ENCODE measurements around the gene SBNO1. TPM values are rescaled to one million over a fixed set of nuclear protein-coding genes. Genes with fewer than 3 reads are reported as not detected.

Gene SBNO1
- total RNA-seq, 1 donor from 2014 or later = 20.3 TPM

- peak in 1 of 2 donors; percentile 21 for DNase-seq (ENCODE audit: low read depth in 2 of 2)
Measured at GRCh38 chr12:123270214-123271000, 94.2 kb downstream of the SBNO1 start.

DNA sequence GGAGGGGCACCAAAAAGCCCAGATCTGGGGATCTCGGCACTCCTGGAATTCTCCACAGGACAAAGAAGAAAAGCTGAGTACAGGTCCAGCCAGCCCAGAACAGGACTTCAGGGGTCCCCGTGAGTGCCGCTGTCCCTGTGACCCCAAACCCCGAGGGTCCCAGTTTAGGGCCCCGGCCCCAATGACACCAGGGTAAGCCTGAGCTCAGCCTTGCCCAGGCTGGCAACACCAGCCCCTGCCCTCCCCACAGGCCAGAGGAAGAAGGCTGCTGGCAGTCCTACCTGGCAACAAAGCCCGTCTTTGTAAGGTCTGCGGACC lies 94.8 kb downstream of the SBNO1 start:
- no peak for DNase-seq (ENCODE audit: low read depth in 2 of 2)

DNA sequence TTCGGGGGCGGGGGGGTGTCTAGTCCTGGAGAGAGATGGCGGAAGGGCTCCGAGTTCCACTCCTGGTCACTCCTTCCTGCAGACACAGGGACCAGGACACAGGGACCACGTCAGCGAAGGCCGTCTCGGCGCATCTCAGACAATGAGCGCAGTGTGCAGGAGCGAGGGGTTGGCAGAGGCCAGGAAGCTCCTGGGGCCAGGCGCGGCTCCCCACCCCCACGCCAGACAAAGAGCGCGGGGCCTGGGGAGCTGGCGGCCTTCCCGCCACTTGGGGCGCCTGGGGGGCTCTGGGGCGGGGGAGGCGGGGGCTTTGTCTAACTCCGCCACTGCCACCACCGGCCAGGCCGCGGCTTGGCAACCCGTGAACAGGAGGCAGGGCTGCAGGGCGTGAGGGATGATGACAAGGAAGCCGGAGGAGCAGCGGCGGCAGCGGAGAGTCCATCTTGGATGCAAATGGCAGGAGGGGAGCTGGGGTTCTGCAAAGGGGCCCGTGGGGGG lies 95.2 kb downstream of the SBNO1 start:
- peak; percentile 44 to 67 for DNase-seq (ENCODE audit: low read depth in 2 of 2)

DNA sequence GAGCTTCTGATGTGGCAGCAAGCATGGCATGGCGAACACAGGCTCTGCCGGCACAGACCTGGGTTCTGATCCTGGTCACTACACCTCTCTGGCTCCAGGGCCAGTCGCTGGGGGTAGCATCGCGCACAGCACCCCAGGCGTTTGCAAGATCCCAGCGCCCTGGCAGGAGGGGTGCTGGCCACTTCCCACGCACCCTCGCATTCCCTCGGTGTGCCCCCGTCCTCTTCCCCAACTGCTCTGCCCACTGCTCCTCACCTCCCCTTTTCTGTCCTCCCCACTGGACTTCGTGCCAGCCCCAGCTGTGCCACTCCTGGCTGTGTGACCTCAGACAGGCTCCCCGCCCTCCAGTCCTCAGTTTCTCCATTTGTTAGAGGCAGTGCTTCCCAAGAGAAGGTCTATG lies 95.8 kb downstream of the SBNO1 start:
- DNase-seq (ENCODE audit: low read depth in 2 of 2) = no peak

DNA sequence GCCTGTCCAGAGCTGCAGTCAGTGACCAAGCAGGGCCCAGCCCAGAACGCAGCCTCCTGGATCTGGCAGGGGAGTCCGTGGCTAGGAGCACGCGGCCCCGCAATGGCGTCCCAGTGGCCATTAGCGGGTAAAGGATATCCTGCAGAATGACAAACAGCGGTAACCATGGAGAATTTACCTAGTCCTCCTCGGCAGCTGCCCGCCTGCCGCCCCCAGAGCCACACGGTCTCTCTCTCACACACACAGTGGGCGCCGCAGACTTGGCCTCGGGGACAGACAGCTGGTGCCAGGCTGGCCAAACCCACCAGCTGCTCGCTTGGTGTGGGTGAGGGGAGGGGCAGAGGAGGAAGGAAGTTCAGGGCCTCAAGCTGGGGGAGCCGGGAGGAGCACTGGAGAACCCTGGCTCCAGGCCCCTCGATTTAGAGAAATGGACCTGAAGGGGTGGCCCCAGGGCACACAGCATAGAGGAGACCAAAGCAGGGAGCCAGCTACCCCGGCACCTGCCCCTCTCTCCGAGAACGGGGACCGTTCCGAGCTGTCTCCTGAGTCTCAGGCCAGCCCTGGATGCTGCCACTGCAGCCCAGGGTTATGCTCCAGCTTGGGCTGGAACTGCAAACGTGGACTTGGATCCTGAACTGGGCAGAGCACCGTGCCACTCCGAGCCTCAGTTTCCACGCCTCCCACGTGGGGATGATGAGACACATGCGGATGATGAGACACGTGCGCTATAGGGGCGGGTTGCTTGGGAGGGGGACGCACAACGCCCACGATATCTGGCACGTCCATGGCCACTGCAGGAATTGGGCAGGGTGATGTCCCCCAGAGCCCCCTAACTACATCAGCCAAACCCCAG lies 96.4 kb downstream of the SBNO1 start:
- DNase-seq (ENCODE audit: low read depth in 2 of 2) = peak; percentile 56 to 66

GRCh38 chr12:123267335-123267920 lies 97.2 kb downstream of the SBNO1 start:
- DNase-seq (ENCODE audit: low read depth in 2 of 2) = no peak

DNA sequence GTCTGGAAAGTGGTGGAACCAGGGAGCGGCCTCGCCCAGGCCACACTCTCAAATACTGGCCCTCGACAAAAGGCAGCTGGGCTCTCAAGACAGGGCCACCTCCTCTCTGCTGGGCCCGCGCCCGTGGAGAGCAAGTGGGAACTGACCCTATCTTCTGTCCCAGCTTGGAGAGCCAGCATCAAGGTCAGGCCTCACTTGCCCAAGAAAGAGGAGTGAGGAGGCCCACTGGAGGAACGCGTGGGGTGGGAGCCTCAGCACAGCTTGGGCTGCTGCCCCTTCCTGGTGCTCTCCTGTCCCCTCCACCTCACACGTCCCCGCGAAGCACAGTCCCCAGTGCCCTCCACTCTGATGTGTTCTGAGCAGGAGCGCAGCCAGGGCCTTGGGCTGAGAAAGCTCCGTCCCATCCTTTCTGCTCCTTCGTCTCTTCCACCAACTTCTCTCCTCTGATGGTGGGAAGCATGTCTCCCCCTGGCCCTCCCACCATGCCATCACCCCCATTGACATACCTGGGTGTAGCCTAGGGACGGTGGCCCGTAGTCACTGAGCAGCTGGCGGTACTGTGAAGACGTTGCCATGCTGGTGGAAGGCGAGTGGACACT lies 97.9 kb downstream of the SBNO1 start:
- DNase-seq (ENCODE audit: low read depth in 2 of 2) = no peak

GRCh38 chr12:123265851-123266678 lies 98.6 kb downstream of the SBNO1 start:
- DNase-seq (ENCODE audit: low read depth in 2 of 2) = no peak

GRCh38 chr12:123264642-123265041 lies 100.0 kb downstream of the SBNO1 start:
- no peak for DNase-seq (ENCODE audit: low read depth in 2 of 2)

DNA sequence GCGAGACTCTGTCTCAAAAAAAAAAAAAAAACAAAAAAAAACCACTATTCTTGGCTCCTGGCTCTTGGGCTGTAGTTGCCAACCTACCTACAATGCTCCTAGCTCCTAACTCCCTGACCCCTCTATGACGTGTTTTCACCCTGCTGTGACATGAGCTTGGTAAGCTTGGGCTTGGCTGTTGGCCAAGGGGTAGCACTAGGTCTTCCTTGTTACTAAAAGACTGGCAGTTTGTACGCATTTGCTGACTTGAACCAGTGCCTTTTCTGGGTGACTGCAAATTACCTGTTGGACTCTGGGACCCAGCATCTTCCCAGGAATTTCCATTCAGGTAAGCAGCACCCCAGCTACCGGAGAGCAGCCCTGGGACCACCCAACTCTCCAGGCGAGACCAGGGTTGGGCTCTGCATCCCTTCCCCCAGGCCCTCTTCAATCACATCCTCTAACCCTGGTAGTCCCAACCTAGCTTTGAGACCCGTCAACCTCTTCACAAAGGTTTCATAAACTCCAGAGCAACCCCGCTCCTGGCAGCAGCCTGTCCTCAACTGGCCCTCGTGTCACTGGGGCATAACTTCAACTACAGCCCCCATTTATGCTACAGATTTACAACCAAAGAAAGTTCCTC lies 101.3 kb downstream of the SBNO1 start:
- no peak for DNase-seq (ENCODE audit: low read depth in 2 of 2)

DNA sequence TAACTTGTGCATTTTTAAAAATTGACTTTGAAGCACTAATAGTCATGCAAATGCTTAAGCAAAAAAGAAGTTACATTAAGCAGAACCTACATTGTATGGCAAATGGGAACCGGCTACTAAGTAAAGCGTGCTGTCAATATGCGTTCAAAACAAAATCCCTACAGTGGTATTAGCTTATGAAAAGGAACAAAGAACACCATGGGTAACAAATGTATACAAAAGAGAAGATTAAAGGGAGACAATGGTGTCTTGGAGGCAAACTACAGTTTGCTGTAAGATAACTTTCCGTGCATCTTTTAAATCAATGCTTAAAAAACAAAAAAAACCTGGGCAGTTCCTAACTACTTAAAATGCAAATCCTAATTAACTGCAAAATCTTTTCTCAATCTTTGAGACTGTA lies 103.5 kb downstream of the SBNO1 start:
- no peak for DNase-seq (ENCODE audit: low read depth in 2 of 2)

GRCh38 chr12:123260081-123260480 lies 104.6 kb downstream of the SBNO1 start:
- DNase-seq (ENCODE audit: low read depth in 2 of 2) = no peak

GRCh38 chr12:123258593-123258992 lies 106.1 kb downstream of the SBNO1 start:
- DNase-seq (ENCODE audit: low read depth in 2 of 2) = no peak

GRCh38 chr12:123254853-123255446 lies 109.7 kb downstream of the SBNO1 start:
- DNase-seq (ENCODE audit: low read depth in 2 of 2) = no peak

- DNase-seq (ENCODE audit: low read depth in 2 of 2) = no peak
Measured at GRCh38 chr12:123253641-123254459, 110.8 kb downstream of the SBNO1 start.

GRCh38 chr12:123252365-123252764 lies 112.3 kb downstream of the SBNO1 start:
- peak in 1 of 2 donors; percentile 46 for DNase-seq (ENCODE audit: low read depth in 2 of 2)

DNA sequence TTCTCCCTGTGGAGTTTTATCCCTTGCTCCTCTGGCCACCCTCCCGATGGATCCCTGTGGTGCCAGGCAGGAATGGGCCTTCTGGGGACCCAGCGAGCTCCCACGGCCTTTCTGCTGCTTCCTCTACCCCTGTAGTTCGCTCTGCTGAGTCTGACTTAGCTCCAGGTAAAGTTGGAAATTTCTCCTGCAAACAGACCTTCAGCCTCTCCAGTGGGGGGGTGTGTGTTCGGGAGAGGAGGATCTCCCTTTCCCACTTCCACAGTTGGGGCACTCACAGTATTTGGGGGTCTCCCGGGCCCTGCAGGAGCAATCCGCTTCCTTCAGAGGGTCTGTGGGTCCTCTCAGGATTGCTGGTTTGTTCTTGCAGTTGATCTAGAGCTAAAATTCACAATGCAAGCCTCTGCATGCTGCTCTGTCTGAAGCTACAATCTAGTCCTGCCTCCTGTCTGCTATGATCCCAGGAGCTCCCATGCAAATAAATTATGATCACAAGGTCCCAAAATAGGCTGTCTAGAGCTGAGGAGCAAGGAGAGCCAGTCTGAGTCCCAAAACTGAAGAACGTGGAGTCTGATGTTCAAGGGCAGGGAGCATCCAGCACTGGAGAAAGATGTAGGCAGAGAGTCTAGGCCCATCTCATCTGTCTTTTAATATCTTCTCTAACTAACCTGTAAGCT lies 113.1 kb downstream of the SBNO1 start:
- no peak for DNase-seq (ENCODE audit: low read depth in 2 of 2)
